NCI-H187 (cell line): ENCODE measurements around the gene POU3F1.

Experiments used
- DNase-seq, 2 experiments: peaks; one replicate each; lab custom pipeline; 2025; lab: John Stamatoyannopoulos, UW

The POU3F1 gene

DNA sequence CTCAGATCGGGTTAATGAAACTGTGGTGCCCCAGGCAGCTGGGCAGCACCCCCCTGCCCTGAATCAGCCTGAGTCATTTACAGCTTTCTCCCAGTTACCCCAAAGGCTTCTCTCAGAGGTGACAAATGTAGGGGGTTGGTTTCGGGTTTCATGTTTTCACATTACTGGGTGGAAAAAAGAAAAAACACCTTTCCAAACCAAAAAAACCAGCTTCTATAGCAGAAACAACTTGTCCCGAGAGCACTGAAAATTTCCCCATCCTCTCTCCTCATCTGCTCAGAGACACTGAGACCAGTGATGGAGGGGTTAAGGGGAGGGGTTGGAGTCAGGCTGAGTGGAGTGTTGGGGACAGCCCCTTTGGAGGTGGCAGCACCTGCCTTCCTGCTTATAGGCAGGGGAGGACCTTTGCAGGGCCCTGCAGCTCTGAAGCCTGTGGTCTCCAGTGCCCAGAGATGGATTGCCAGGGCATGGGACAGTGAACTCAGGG, 18.4 kb downstream of the POU3F1 start:
- no peak for DNase-seq

DNA sequence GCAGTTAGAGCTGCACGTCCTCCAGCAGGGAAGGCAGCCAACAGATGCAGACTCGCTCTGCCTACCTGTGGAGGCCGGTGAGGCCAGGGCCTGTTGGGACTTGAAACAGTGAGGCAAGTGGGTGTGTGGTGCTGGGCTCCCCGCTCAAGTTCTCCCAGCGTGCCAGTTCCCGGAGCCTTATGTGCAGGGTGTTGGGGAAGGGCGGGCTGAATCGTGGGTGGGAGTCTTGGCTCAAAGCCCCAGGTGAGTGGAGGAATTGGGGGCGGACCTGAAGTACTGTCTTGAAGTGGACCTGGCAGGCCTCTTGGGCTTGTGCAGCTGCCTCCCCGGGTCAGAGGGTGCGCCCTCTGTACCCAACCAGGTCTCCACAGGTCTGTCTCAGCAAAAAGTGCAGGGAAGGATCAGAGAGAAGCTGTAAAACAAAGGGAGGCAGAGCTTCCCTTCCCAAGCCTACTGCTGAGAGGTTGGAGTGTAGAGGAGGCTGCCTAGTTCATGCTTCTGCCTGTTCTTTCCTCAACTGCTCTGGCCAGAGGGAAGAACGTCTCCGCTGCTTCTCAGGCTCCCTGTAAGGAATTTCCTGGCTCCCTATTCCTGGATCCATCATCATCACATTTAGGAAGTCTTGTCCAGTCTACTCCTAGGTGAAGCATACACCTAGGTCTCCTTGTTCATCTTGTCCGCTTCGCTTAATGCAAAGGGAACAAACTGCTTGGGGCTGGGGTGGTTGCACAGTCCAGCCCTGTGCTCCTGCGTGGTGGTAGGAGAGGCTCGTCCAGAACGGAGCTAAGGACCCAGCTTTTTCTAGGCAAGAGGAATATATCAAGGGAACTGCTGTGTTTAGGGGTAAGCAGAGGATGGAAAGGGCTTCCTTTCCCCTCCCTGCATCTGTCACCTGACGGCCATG, 19.1 kb downstream of the POU3F1 start:
- DNase-seq: no peak

- no peak for DNase-seq
These were observed 19.9 kb downstream of the POU3F1 start for GRCh38 chr1:38026592-38027200.

DNA sequence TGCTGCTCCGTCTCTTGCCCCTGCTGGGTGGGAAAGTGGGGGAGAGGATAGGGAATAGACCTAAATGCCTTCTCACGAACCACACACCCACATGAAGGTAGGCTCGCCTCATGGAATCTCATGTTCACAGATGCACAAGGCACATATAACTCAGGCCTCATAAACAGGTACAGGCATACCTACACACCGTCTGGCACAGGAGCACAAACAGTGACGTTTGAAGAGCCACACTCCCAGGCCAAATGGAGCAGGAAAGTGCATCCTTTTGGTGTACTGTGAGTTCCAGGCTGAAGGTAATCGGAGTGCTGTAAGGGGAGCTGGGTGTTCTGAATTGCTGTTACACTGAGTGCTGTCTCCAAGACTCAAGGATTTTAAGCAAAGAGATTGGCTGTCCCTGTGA, 20.9 kb downstream of the POU3F1 start:
- no peak for DNase-seq

DNA sequence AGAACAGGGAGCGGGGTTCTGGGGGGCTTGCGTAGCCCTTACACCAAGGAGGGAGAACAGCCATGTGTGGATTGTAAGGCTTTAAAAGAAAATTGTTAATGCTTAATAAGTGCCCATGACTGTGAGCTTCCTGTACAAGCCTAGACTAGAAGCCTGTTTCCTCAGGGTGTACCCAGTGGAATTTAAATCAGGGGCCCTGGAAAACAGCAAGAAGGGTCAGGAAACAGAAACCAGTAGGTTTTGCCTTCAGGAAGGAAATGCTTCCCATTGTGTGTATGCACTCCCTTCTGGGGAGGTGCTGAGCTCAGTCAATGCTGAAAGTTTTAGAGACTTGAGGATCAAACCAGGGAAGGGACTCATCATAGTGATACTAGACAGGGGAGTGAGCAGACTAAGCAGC, 21.4 kb downstream of the POU3F1 start:
- DNase-seq: no peak

DNA sequence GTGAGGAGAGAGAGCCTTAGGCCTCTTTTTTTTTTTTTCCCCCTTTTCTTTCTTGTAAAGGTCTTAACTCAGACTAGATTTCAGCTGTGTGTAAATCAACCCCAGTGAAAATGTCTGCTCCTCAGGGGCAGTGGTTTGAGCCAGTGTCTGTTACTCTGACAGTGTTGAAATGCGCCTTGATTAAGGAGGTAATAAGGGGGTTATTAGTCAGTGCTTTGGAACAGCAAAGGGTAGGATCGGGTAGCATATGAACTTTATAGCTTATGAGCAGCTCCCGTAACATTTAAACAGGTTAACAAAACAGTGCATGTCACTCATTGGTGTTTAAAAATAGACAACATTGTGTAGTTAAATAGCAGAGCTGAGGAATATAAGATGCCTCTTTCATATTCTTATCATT, 23.8 kb downstream of the POU3F1 start:
- DNase-seq: no peak

DNA sequence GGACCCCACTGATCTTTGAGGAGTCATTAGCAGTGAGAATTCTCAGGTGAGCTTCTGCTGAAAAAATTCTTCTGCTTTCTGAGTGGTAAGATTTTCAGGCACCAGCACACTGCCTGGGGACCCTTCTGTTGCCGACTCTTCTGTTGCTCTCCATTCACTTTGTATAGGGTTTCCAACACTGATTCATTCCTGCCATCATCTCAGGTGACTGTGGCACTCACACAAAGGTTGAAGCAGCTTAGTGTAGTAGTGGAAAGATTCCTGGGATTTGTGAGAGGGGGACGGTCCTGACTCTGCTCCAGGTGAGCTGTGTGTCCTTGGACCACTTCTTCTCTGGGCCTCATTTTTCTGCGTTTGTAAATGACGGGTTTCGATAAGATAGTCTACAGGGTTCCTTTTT, 24.6 kb downstream of the POU3F1 start:
- DNase-seq: no peak

- DNase-seq: no peak
These were observed 26.2 kb downstream of the POU3F1 start for GRCh38 chr1:38020396-38020795.

DNA sequence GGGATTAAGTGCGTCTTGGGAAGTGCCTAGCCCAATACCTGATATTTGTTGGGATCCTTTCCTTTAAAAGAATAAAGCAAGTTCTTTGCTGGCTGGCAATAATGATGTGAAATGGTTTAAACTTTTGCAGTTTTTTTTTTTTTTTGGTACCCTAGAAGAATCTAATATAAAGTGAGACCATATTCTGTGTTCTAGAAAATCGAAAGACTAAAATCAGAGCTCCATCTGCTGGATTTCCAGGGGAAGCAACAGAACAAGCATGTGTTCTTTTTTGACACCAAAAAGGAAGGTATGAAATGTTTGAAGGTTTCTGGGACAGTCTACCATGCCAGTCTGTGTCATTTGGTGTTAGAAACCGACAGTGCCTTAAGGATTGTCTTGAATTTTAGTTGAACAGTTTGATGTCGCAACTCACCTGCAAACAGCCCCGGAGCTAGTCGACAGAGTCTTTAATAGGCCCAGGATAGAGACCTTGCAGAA, 27.7 kb downstream of the POU3F1 start:
- DNase-seq: no peak

GRCh38 chr1:38015978-38016725, 30.4 kb downstream of the POU3F1 start:
- DNase-seq: no peak

DNA sequence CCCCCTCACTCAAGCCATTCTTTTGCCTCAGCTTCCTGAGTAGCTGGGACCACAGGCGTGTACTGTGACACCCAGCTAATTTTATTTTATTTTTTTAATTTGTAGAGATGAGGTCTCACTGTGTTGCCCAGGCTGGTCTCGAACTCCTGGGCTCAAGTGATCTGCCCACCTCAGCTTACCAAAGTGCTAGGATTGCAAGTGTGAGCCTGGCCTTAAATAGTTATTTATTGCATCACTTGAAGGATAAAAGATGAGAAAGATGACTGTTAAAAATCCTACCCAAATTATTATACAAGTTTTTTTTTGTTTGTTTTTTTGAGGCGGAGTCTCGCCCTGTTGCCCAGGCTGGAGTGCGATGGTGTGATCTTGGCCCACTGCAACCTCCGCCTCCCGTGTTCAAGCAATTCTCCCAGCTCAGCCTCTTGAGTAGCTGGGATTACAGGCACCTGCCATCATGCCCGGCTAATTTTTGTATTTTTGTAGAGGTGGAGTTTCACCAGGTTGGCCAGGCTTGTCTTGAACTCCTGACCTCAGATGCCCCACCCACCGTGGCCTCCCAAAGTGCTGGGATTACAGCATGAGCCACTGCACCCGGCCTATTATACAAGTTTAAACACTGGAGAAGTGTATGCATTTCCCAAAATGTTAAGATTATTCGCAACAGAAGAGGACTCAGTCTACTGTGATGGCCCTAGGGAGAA, 31.7 kb downstream of the POU3F1 start:
- no peak for DNase-seq

DNA sequence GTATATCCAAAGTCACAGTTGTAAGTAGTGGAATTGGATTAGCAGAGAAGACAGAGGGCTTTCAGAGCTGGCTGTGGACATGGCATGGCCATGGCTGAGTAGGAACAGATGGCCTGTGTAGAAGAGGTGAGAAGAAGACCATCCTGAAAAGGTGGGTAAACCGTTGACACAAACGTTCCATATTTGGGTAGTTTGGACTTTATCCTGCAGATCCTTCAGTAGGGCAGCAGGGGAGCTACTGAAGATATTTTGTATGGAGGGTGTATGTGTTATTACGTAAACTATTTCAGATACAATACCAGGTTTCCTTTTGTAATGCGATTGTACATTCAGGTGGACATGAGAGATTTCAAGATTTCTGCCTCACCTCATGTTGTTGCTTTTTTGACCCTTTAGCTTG, 32.4 kb downstream of the POU3F1 start:
- DNase-seq: no peak

GRCh38 chr1:38013227-38013622, 33.4 kb downstream of the POU3F1 start:
- no peak for DNase-seq

DNA sequence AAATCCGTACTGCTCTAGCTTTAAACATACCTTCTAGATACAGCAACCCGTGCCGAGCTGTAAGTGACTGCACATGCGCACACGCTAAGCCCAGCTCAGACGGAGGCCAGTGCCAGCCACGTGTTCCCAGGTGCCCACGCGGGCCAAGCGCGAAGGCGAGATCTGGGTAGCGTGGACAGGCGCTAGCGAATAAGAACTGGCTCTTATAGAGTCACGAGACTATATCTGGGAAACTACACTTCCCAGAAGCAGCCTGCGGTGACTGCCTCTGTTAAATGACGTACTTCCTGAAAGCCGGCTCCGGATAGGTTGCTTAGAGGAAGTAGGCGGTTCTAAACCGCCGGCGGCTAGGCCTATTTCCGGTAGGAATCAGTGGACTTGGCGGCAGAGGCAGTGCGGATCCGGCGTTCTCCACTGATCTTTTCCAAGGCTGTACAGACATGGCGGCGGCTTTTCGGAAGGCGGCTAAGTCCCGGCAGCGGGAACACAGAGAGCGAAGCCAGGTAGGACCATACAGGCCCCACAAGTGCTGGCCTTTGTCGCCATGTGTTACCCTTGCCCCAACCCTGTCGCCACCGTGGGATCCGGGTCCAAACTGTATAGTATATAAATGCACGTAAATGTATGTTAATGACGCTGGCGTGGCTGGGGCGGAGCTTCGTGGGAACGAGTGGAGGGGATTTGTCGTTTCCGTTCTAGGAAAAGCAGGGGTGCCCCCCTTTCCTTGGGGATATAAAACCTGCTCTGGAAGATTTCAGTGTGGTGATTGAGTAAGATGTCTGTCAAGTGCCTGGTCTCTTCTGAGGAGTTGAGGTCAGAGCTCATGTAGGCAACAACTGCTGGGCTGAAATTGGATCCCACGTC, 34.0 kb downstream of the POU3F1 start, which contains the start of gene UTP11:
Gene UTP11, plus strand, starts transcription at position 372 of the 864 bp plus-strand sequence. Its CDS starts 69 bp downstream, at position 441.
- peak; percentile 81 to 89 for DNase-seq

- DNase-seq: no peak
These were observed 36.8 kb downstream of the POU3F1 start for GRCh38 chr1:38009841-38010180.

DNA sequence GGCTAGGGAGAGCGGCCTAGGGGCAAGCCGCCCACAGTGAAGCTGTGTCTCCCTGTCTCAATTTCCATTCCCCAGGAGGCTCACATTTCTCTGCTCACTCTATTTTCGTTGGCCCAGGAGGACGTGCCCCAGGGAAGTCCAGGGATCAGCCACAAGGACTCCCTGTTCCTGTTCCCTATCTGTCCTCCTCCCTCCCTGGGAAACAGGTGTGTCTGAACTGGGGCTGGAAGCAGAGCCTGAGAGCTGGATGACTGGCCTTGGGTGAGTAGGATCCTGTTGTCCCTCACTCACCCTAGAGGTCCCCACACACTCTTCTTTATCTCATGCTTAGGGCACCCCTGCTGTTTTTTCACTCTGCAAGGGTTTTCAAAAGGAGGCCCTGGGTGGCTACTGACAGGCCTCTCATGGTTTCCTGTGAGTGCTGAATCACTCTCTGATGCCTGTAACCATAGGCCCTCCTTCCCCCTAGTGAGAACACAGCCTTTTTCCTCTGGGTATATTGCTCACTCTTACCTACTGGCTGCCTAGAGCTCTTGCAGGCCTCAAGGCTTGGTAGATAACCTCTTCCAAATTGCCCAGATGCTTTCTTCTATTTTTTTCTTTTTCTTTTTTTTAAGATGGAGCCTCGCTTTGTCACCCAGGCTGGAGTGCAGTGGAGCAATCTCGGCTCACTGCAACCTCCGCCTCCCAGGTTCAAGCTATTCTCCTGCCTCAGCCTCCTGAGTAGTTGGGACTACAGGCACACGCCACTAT, 37.3 kb downstream of the POU3F1 start:
- DNase-seq: no peak

- DNase-seq: no peak
These were observed 40.4 kb downstream of the POU3F1 start for GRCh38 chr1:38006008-38006828.

GRCh38 chr1:38005195-38006007, 41.2 kb downstream of the POU3F1 start, which contains the start of gene FHL3:
Gene FHL3, minus strand, starts transcription at chr1:38005514. Its CDS starts 6,102 bp downstream, at chr1:37999412.
- DNase-seq: no peak
